C4-2B (cell line): ENCODE results near the gene UBAP1.

ENCODE experiments used
- ZFX ChIP-seq: fragments of 450-650 bp; IDR thresholded peaks from 2 replicates; pipeline ENCODE4 v1.6.1; 2017
- TF ChIP-seq, protein P1 (sequence below): fragments of 450-650 bp; conservative IDR thresholded peaks from 2 replicates; pipeline ENCODE4 v1.5.1; 2017; ENCODE audit warnings: mild to moderate bottlenecking

DNA sequence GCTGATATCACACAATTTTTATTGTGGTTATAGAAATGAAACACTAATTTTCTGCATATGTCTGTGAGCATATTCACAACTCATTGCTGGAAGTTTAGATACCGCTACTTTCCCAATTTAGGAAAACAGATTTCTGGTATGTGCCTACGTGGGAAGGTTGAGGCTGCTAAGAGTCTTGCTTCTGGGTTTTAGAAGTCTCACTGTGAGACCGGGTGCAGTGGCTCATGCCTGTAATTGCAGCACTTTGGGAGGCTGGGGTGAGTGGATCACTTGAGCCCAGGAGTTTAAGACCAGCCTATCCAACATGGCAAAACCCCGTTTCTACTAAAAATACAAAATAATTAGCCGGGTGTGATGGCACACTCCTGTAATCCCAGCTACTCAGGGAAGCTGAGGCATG is 39.6 kb downstream of the UBAP1 start:
- TF ChIP-seq, protein P1, sequence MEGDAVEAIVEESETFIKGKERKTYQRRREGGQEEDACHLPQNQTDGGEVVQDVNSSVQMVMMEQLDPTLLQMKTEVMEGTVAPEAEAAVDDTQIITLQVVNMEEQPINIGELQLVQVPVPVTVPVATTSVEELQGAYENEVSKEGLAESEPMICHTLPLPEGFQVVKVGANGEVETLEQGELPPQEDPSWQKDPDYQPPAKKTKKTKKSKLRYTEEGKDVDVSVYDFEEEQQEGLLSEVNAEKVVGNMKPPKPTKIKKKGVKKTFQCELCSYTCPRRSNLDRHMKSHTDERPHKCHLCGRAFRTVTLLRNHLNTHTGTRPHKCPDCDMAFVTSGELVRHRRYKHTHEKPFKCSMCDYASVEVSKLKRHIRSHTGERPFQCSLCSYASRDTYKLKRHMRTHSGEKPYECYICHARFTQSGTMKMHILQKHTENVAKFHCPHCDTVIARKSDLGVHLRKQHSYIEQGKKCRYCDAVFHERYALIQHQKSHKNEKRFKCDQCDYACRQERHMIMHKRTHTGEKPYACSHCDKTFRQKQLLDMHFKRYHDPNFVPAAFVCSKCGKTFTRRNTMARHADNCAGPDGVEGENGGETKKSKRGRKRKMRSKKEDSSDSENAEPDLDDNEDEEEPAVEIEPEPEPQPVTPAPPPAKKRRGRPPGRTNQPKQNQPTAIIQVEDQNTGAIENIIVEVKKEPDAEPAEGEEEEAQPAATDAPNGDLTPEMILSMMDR: no peak
- TF ChIP-seq ZFX: no peak
